WTC11 (cell line): Measurements from ENCODE around the gene EOLA1. TPM values are rescaled to one million over a fixed set of nuclear protein-coding genes. Genes with fewer than 3 reads are reported as not detected.

Experiments used
- ATAC-seq: fragments of 200-7000 bp; cut with Tn5 transposase; 2 replicates; pipeline ENCODE4 v1.10.0; 2021; ENCODE audit warnings: mild to moderate bottlenecking, moderate library complexity
- CTCF ChIA-PET: fragments of 300-600 bp; sonication (Branson Sonifier 250); formaldehyde crosslinking; loops from one replicate; lab custom pipeline; 2021; ENCODE audit warnings: antibody characterized with exemption; lab: Charles Lee
- POLR2A ChIA-PET: fragments of 350-600 bp; sonication (Branson Sonifier 250); formaldehyde crosslinking; loops from one replicate; lab custom pipeline; 2021; ENCODE audit warnings: antibody characterized with exemption; lab: Charles Lee
- DNase-seq: peaks from one replicate; pipeline ENCODE4 v3.0.0; 2021; ENCODE audit warnings: low spot score
- H3K27ac Mint-ChIP-seq: 2 replicates; pipeline ENCODE4 v1.8.0; 2021; ENCODE audit warnings: mixed read lengths
- H3K27me3 Mint-ChIP-seq: 2 replicates; pipeline ENCODE4 v1.8.0; 2021; ENCODE audit warnings: low read depth, mild to moderate bottlenecking, moderate library complexity, mixed read lengths
- H3K36me3 Mint-ChIP-seq: 2 replicates; pipeline ENCODE4 v1.8.0; 2021; ENCODE audit warnings: mixed read lengths
- H3K4me1 Mint-ChIP-seq: 2 replicates; pipeline ENCODE4 v1.8.0; 2022; ENCODE audit warnings: mixed read lengths
- H3K4me3 Mint-ChIP-seq: 2 replicates; pipeline ENCODE4 v1.8.0; 2021; ENCODE audit warnings: mild to moderate bottlenecking, moderate library complexity, mixed read lengths
- H3K9me3 Mint-ChIP-seq: 2 replicates; pipeline ENCODE4 v1.8.0; 2021; ENCODE audit warnings: mixed read lengths
- CREM ChIP-seq: sonication (generic); formaldehyde crosslinking; IDR thresholded peaks from 2 replicates; pipeline ENCODE4 v1.8.1; 2022; ENCODE audit warnings: mild to moderate bottlenecking, missing genetic modification reagents, moderate library complexity
- CTCF ChIP-seq: fragments of 200-600 bp; IDR thresholded peaks from 2 replicates; pipeline ENCODE4 v1.8.0; 2022; ENCODE audit warnings: antibody characterized with exemption
- EMX1 ChIP-seq: fragments of 250-450 bp; sonication (Bioruptor Pico); IDR thresholded peaks from 2 replicates; pipeline ENCODE4 v1.8.0; 2021; ENCODE audit warnings: mild to moderate bottlenecking
- HMGXB4 ChIP-seq: sonication (generic); formaldehyde crosslinking; IDR thresholded peaks from 2 replicates; pipeline ENCODE4 v1.8.1; 2023; ENCODE audit warnings: mild to moderate bottlenecking, moderate library complexity, missing genetic modification reagents
- IRF2 ChIP-seq: sonication (generic); formaldehyde crosslinking; IDR thresholded peaks from 2 replicates; pipeline ENCODE4 v1.8.0; 2022; ENCODE audit warnings: low read depth, missing genetic modification reagents, borderline replicate concordance
- JUN ChIP-seq: sonication (generic); formaldehyde crosslinking; IDR thresholded peaks from 2 replicates; pipeline ENCODE4 v1.8.0; 2023; ENCODE audit warnings: mild to moderate bottlenecking, missing genetic modification reagents
- NFE2L1 ChIP-seq: sonication (generic); formaldehyde crosslinking; IDR thresholded peaks from 2 replicates; pipeline ENCODE4 v1.8.1; 2023; ENCODE audit warnings: missing genetic modification reagents
- NR1H2 ChIP-seq: sonication (generic); formaldehyde crosslinking; IDR thresholded peaks from 2 replicates; pipeline ENCODE4 v1.9.0; 2021; ENCODE audit warnings: mild to moderate bottlenecking, moderate library complexity, missing genetic modification reagents
- PREB ChIP-seq: sonication (generic); formaldehyde crosslinking; IDR thresholded peaks from 2 replicates; pipeline ENCODE4 v1.8.1; 2022; ENCODE audit warnings: mild to moderate bottlenecking, missing genetic modification reagents, moderate library complexity, borderline replicate concordance
- SMAD3 ChIP-seq: sonication (generic); formaldehyde crosslinking; IDR thresholded peaks from 2 replicates; pipeline ENCODE4 v1.8.0; 2022; ENCODE audit warnings: missing genetic modification reagents, mild to moderate bottlenecking, borderline replicate concordance
- SOX15 ChIP-seq: fragments of 250-450 bp; sonication (Bioruptor Pico); IDR thresholded peaks from 2 replicates; pipeline ENCODE4 v1.9.0; 2021; ENCODE audit warnings: mild to moderate bottlenecking
- SP1 ChIP-seq: sonication (generic); formaldehyde crosslinking; conservative IDR thresholded peaks from 2 replicates; pipeline ENCODE4 v1.8.1; 2022; ENCODE audit warnings: missing genetic modification reagents
- ZNF263 ChIP-seq: sonication (generic); formaldehyde crosslinking; IDR thresholded peaks from 2 replicates; pipeline ENCODE4 v1.8.1; 2022; ENCODE audit warnings: low read depth, mild to moderate bottlenecking, moderate library complexity, missing genetic modification reagents
- ZNF317 ChIP-seq: sonication (generic); formaldehyde crosslinking; IDR thresholded peaks from 2 replicates; pipeline ENCODE4 v1.8.1; 2023; ENCODE audit warnings: low read depth, mild to moderate bottlenecking, moderate library complexity, missing genetic modification reagents, borderline replicate concordance
- ZNF423 ChIP-seq: fragments of 250-450 bp; sonication (Bioruptor Pico); IDR thresholded peaks from 2 replicates; pipeline ENCODE4 v2.1.2; 2022; ENCODE audit warnings: mild to moderate bottlenecking, moderate library complexity
- total RNA-seq: library from RNA; stranded (reverse); gene quantifications from 3 replicates; pipeline ENCODE4 v1.2.3, GENCODE V29; 2021
- TF ChIP-seq, protein P1 (sequence below): sonication (generic); formaldehyde crosslinking; IDR thresholded peaks from 2 replicates; pipeline ENCODE4 v1.8.1; 2023; ENCODE audit warnings: mild to moderate bottlenecking, missing genetic modification reagents, borderline replicate concordance
- TF ChIP-seq, protein P2 (sequence below): sonication (generic); formaldehyde crosslinking; conservative IDR thresholded peaks from 2 replicates; pipeline ENCODE4 v1.8.1; 2022; ENCODE audit warnings: mild to moderate bottlenecking, missing genetic modification reagents
- TF ChIP-seq, protein P3 (sequence below): sonication (generic); formaldehyde crosslinking; IDR thresholded peaks from 2 replicates; pipeline ENCODE4 v1.8.0; 2023; ENCODE audit warnings: missing genetic modification reagents, mild to moderate bottlenecking, borderline replicate concordance

Gene EOLA1
- total RNA-seq, 1 experiment from 2014 or later, result 5.4 TPM

GRCh38 chrX:149504226-149504914, 36.4 kb upstream of the EOLA1 start:
- H3K9me3 Mint-ChIP-seq, result no peaks in the 10 kb centered on the region
- peak; percentile 52 for ATAC-seq
- DNase-seq, result peak; percentile 64
- peak overlapping the region; percentile 72 for H3K4me3 Mint-ChIP-seq
- TF ChIP-seq HMGXB4 (no peak), CTCF (peak; percentile 21; the same call in 1 of the 2 replicates)
- ChIA-PET CTCF (interaction anchor here (0.7 to 1.9 kb wide), 4 partner anchors 9 to 36 kb away, joined by 3 to 9 read pairs (median 4); partner anchors contain the start of gene EOLA1), POLR2A (no interaction called here)
- H3K27me3 Mint-ChIP-seq, result peaks cover 29% of the 10 kb centered on the region
- no peak overlapping the region for H3K27ac Mint-ChIP-seq
- H3K36me3 Mint-ChIP-seq, result no peaks in the 10 kb centered on the region
- H3K4me1 Mint-ChIP-seq, result peaks cover 10% of the 10 kb centered on the region

DNA sequence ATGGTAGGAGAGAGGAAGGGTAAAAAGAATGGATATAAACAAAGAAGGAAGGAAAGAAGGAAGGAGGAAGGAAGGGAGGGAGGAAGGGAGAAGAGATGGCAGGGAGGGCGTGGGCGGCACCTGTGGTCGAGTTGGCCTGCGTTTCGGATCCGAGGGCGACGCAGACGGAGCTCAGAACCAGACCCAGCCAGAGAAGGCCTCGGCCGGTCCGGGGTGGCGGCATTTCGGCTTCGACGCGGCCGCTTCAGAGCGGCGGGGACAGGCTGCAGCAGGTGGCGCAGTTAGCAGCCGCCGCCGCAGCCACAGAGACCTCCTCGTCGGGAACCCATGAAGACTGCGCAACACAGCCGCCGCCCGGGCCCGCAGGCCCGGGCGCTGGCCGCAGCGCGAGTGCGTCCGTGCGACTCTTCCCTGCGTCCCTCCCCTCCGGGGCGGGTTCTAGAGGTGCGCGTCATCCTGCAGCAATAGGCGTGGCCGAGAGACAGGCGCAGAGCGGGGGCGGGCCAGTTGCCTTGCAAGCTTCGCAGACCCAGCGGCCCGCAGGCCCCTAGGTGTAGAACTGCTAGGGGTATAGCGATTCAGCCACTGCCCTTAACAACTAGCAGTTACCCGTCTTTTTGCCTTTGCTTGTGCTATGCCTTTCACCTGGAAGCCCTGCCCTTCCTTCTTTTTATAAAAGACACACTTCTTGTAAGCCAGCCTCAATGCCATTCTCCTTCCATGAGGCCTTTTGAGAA, 35.7 kb upstream of the EOLA1 start, which contains the start of gene IDS:
IDS (minus strand) TSS at position 392 of the 737 bp plus-strand sequence; CDS start at position 223, 169 bp downstream.
- CTCF ChIA-PET, result interaction anchor here (0.7 to 1.9 kb wide), 5 partner anchors 9 to 35 kb away, joined by 3 to 9 read pairs (median 4); partner anchors contain the start of gene EOLA1
- POLR2A ChIA-PET, result interaction anchor here (1.0 kb wide), 2 partner anchors 35 to 262 kb away, joined by 3 to 4 read pairs; no protein-coding TSS in a partner anchor

More for the DNA sequence above, 35.7 kb upstream of the EOLA1 start, which contains the start of gene IDS:
- Mint-ChIP-seq H3K4me3 (peak within 1 kb of the TSS; percentile 72), H3K4me1 (peaks cover 10% of the 10 kb centered on the region), H3K9me3 (no peaks in the 10 kb centered on the region), H3K27ac (no peak within 1 kb of the TSS), H3K27me3 (peaks cover 33% of the 10 kb centered on the region), H3K36me3 (no peaks in the 10 kb centered on the region)
- ATAC-seq, result peak; percentile 92
- DNase-seq, result peak; percentile 90
- no peak for TF ChIP-seq ZNF423 (CRISPR knock-in tag)
- no peak for TF ChIP-seq NR1H2 (CRISPR knock-in tag)
- no peak for TF ChIP-seq ZNF317 (CRISPR knock-in tag)
- no peak for TF ChIP-seq ZNF263 (CRISPR knock-in tag)
- TF ChIP-seq, protein P1, sequence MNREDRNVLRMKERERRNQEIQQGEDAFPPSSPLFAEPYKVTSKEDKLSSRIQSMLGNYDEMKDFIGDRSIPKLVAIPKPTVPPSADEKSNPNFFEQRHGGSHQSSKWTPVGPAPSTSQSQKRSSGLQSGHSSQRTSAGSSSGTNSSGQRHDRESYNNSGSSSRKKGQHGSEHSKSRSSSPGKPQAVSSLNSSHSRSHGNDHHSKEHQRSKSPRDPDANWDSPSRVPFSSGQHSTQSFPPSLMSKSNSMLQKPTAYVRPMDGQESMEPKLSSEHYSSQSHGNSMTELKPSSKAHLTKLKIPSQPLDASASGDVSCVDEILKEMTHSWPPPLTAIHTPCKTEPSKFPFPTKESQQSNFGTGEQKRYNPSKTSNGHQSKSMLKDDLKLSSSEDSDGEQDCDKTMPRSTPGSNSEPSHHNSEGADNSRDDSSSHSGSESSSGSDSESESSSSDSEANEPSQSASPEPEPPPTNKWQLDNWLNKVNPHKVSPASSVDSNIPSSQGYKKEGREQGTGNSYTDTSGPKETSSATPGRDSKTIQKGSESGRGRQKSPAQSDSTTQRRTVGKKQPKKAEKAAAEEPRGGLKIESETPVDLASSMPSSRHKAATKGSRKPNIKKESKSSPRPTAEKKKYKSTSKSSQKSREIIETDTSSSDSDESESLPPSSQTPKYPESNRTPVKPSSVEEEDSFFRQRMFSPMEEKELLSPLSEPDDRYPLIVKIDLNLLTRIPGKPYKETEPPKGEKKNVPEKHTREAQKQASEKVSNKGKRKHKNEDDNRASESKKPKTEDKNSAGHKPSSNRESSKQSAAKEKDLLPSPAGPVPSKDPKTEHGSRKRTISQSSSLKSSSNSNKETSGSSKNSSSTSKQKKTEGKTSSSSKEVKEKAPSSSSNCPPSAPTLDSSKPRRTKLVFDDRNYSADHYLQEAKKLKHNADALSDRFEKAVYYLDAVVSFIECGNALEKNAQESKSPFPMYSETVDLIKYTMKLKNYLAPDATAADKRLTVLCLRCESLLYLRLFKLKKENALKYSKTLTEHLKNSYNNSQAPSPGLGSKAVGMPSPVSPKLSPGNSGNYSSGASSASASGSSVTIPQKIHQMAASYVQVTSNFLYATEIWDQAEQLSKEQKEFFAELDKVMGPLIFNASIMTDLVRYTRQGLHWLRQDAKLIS (CRISPR knock-in tag), result no peak
- TF ChIP-seq, protein P2, sequence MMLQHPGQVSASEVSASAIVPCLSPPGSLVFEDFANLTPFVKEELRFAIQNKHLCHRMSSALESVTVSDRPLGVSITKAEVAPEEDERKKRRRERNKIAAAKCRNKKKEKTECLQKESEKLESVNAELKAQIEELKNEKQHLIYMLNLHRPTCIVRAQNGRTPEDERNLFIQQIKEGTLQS, result no peak
- no peak for TF ChIP-seq EMX1 (CRISPR knock-in tag)
- TF ChIP-seq, protein P3, sequence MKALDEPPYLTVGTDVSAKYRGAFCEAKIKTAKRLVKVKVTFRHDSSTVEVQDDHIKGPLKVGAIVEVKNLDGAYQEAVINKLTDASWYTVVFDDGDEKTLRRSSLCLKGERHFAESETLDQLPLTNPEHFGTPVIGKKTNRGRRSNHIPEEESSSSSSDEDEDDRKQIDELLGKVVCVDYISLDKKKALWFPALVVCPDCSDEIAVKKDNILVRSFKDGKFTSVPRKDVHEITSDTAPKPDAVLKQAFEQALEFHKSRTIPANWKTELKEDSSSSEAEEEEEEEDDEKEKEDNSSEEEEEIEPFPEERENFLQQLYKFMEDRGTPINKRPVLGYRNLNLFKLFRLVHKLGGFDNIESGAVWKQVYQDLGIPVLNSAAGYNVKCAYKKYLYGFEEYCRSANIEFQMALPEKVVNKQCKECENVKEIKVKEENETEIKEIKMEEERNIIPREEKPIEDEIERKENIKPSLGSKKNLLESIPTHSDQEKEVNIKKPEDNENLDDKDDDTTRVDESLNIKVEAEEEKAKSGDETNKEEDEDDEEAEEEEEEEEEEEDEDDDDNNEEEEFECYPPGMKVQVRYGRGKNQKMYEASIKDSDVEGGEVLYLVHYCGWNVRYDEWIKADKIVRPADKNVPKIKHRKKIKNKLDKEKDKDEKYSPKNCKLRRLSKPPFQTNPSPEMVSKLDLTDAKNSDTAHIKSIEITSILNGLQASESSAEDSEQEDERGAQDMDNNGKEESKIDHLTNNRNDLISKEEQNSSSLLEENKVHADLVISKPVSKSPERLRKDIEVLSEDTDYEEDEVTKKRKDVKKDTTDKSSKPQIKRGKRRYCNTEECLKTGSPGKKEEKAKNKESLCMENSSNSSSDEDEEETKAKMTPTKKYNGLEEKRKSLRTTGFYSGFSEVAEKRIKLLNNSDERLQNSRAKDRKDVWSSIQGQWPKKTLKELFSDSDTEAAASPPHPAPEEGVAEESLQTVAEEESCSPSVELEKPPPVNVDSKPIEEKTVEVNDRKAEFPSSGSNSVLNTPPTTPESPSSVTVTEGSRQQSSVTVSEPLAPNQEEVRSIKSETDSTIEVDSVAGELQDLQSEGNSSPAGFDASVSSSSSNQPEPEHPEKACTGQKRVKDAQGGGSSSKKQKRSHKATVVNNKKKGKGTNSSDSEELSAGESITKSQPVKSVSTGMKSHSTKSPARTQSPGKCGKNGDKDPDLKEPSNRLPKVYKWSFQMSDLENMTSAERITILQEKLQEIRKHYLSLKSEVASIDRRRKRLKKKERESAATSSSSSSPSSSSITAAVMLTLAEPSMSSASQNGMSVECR (CRISPR knock-in tag), result no peak
- no peak for TF ChIP-seq PREB
- no peak for TF ChIP-seq IRF2 (CRISPR knock-in tag)
- no peak for TF ChIP-seq SP1 (CRISPR knock-in tag)
- no peak for TF ChIP-seq CREM (CRISPR knock-in tag)
- no peak for TF ChIP-seq SOX15 (CRISPR knock-in tag)
- TF ChIP-seq SMAD3, result no peak
- TF ChIP-seq NFE2L1 (CRISPR knock-in tag), result no peak
- no peak for TF ChIP-seq JUN (CRISPR knock-in tag)
